Peyer's patch (tissue), 4 donors: ENCODE measurements around the gene MAGI3. TPM values are rescaled to one million over a fixed set of nuclear protein-coding genes. Genes with fewer than 3 reads are reported as not detected.

ENCODE experiments used
- DNase-seq, 3 donors: peaks; one replicate each; pipeline ENCODE4 v3.0.0-alpha.2; 2017 to 2019
- H3K27ac ChIP-seq, 4 donors: fragments of 200-600 bp; sonication (generic); one replicate each; pipeline ENCODE4 v1.5.1; 2016 to 2019
- H3K27me3 ChIP-seq, 2 donors: fragments of 200-600 bp; sonication (generic); one replicate each; pipeline ENCODE4 v1.5.1; 2019
- H3K36me3 ChIP-seq, 3 donors: fragments of 200-600 bp; sonication (generic); one replicate each; pipeline ENCODE4 v1.5.1; 2016 to 2019
- H3K4me1 ChIP-seq, 4 donors: fragments of 200-600 bp; sonication (generic); one replicate each; pipeline ENCODE4 v1.5.1; 2016 to 2019
- H3K4me3 ChIP-seq, 4 donors: fragments of 200-600 bp; sonication (generic); 1 replicate in 3 of 4; 2 replicates in 1 of 4; pipeline ENCODE4 v1.5.1; 2016 to 2019; ENCODE audit warnings: mild to moderate bottlenecking in 1 of 4
- H3K9me3 ChIP-seq, 4 donors: fragments of 200-600 bp; sonication (generic); one replicate each; pipeline ENCODE4 v1.5.1; 2016 to 2019; ENCODE audit warnings: mild to moderate bottlenecking in 1 of 4
- POLR2A ChIP-seq, 2 donors: fragments of 450-650 bp; IDR thresholded peaks; one replicate each; pipeline ENCODE4 v1.5.1; 2017; ENCODE audit warnings: antibody characterized with exemption in 2 of 2, mild to moderate bottlenecking in 2 of 2, moderate library complexity in 2 of 2
- total RNA-seq, 4 donors: library from RNA; depleted of rRNA; stranded (reverse); fragments of >200 nt; gene quantifications; one replicate each; pipeline ENCODE4 v1.1.0, GENCODE V29; 2016
- TF ChIP-seq, protein P1 (sequence below), 6 experiments: fragments of 450-650 bp in 4 of 6; fragments of 200-600 bp in 2 of 6; sonication (generic) in 1 of 6; IDR thresholded peaks; one replicate each; pipeline ENCODE4 v1.5.1; 2017 to 2019; ENCODE audit warnings: antibody characterized with exemption in 6 of 6, mild to moderate bottlenecking in 3 of 6, moderate library complexity in 1 of 6

MAGI3 gene
- total RNA-seq, 4 donors from 2014 or later: 60.2 to 120 (median 103) TPM

DNA sequence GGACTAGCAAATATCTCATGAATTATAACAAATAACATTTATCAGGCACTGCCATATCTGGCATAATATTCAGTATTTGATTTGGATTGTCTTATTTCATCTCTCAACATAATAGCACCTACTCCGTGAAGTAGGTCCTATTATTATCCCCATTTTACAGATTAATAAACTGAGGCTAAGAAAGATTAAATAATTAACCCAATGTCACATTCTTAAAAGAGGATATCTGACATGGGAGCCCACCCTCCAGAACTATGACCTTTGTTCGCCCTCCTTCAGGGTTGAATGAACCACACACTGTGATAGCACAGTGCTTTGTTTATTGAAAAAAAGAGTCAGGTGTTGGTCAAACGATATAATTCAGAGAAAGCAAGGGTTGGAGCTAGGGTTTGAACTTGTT, 19.4 kb upstream of the MAGI3 start:
- Histone ChIP-seq H3K4me3 (no peak overlapping the region), H3K4me1 (no peaks in the 10 kb centered on the region), H3K27ac (no peak overlapping the region), H3K9me3 (no peaks in the 10 kb centered on the region), H3K27me3 (no peaks in the 10 kb centered on the region), H3K36me3 (no peaks in the 10 kb centered on the region)
- no peak for TF ChIP-seq POLR2A (IDR thresholded peaks at IDR 0.05)
- TF ChIP-seq, protein P1, sequence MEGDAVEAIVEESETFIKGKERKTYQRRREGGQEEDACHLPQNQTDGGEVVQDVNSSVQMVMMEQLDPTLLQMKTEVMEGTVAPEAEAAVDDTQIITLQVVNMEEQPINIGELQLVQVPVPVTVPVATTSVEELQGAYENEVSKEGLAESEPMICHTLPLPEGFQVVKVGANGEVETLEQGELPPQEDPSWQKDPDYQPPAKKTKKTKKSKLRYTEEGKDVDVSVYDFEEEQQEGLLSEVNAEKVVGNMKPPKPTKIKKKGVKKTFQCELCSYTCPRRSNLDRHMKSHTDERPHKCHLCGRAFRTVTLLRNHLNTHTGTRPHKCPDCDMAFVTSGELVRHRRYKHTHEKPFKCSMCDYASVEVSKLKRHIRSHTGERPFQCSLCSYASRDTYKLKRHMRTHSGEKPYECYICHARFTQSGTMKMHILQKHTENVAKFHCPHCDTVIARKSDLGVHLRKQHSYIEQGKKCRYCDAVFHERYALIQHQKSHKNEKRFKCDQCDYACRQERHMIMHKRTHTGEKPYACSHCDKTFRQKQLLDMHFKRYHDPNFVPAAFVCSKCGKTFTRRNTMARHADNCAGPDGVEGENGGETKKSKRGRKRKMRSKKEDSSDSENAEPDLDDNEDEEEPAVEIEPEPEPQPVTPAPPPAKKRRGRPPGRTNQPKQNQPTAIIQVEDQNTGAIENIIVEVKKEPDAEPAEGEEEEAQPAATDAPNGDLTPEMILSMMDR (IDR thresholded peaks at IDR 0.05): no peak
- no peak for DNase-seq

DNA sequence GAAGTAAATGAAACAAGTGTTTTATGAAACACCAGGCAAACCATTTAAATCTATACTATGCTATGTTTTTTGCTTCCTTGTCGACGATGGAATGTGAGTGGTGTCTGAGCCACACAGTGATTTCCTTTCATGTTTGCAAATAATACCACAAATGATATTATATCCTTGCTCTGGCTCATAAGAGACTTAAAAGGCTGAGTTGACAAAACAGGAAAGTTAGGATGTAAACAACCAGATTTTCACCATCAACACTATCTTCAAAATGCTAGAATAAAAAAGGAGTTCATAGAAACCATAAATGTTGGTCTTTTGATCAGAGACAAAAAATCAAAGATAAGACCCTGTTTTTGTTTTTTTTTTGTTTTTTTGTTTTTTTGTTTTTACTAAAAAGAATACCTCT, 17.8 kb upstream of the MAGI3 start:
- Histone ChIP-seq H3K27me3 (no peaks in the 10 kb centered on the region), H3K27ac (no peak overlapping the region), H3K4me3 (no peak overlapping the region), H3K9me3 (no peaks in the 10 kb centered on the region), H3K4me1 (no peaks in the 10 kb centered on the region), H3K36me3 (no peaks in the 10 kb centered on the region)
- DNase-seq: no peak
- TF ChIP-seq, protein P1 (IDR thresholded peaks at IDR 0.05): no peak
- TF ChIP-seq POLR2A (IDR thresholded peaks at IDR 0.05): no peak

DNA sequence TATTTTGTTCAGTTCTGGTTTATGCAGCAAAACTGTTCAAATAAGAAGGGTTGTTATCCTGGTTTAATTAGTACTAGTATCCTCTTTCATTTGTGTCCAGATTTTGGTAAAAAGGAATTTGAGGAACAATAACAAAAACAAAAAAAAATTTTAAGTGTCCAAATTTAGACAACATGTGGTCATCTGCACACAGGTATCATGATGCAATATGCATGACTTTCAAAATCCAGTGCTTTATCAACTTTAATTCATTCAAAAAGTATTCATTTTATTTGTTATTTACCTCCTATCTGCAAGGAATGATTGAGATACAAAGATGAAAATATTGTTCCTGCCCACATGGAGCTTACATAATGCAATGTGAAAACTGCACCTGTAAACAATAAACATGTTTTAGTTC, 16.7 kb upstream of the MAGI3 start:
- Histone ChIP-seq H3K9me3 (no peaks in the 10 kb centered on the region), H3K27me3 (no peaks in the 10 kb centered on the region), H3K4me1 (no peaks in the 10 kb centered on the region), H3K4me3 (no peak overlapping the region), H3K27ac (no peak overlapping the region), H3K36me3 (no peaks in the 10 kb centered on the region)
- DNase-seq: no peak
- TF ChIP-seq POLR2A (IDR thresholded peaks at IDR 0.05): no peak

DNA sequence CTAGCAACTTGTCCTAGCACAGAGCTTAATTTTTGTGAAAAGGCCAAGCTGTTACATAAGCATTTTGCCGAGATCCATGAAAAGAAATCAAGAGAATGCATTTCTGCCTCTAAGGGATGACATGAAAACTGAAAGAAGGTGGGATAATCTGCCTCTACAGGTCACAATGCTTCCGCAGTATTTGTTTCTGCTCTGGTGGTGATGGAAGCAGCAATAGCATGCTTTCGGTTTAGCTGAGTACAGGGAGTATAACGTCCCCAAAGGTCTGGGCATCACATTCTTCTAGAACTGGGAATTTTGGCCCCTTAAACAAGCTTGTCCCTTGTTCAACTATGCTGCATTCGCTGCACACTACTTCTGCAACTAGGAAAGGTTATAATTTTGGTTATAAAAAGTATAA, 14.4 kb upstream of the MAGI3 start:
- H3K4me1 ChIP-seq: no peaks in the 10 kb centered on the region
- H3K27me3 ChIP-seq: no peaks in the 10 kb centered on the region
- H3K36me3 ChIP-seq: no peaks in the 10 kb centered on the region
- DNase-seq: no peak
- H3K27ac ChIP-seq: no peak overlapping the region
- H3K4me3 ChIP-seq: peak overlapping the region in 1 of 4 donors; percentile 9
- H3K9me3 ChIP-seq: no peaks in the 10 kb centered on the region
- TF ChIP-seq, protein P1 (IDR thresholded peaks at IDR 0.05): no peak
- no peak for TF ChIP-seq POLR2A (IDR thresholded peaks at IDR 0.05)

DNA sequence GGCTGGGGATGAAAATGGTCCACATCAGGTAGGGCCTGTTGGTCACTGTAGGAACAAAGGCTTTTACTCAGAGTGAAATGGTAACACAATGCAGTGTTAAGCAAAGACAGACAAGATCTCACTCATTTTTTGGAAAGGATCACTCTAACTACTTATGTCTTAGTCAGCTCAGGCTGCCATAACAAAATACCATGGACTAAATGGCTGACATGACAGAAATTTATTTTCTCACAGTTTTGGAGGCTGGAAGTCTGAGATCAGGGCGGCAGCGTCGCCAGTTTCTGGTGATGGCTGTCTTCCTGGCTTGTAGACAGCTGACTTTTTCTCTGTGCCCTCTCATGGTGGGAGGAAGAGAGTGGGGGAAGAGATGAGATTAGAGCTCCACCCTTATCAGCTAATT, 10.2 kb upstream of the MAGI3 start:
- no peaks in the 10 kb centered on the region for H3K4me1 ChIP-seq
- no peak for DNase-seq
- no peak overlapping the region for H3K27ac ChIP-seq
- no peak overlapping the region for H3K4me3 ChIP-seq
- TF ChIP-seq POLR2A (IDR thresholded peaks at IDR 0.05): no peak
- TF ChIP-seq, protein P1 (IDR thresholded peaks at IDR 0.05): no peak
- H3K36me3 ChIP-seq: no peaks in the 10 kb centered on the region
- H3K27me3 ChIP-seq: no peaks in the 10 kb centered on the region
- no peaks in the 10 kb centered on the region for H3K9me3 ChIP-seq

DNA sequence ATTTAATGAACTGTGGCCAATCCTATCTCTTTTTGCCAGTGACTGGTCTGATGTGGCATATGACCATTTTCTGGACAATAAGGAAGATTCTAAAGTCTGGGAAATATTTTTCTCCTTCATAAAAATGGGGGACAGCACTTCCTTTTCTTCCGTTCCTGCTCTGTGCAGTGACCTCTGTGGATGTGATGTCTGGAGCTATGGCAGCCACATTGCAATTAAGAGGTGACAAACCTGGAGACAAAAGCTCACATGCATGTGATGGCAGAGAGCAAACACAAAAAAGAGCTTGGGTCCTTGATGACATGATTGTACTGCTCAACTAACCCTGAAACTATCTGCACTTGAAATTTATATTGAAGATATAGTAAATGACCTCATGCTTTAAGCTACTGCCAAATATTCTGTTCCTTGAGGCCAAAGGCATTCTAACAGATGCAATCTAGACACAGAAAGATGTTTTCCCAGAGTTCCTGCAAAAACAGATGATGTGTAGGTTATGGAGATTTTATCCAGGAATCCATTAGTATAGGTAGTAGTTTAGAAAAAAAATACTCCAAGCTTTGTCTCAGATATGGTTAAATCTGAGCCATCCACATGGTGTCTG, 2.2 kb upstream of the MAGI3 start:
- Histone ChIP-seq H3K36me3 (no peaks in the 10 kb centered on the region), H3K4me3 (no peak overlapping the region), H3K27me3 (no peaks in the 10 kb centered on the region), H3K9me3 (no peaks in the 10 kb centered on the region), H3K4me1 (no peaks in the 10 kb centered on the region), H3K27ac (peak overlapping the region in 1 of 4 donors; percentile 84)
- no peak for TF ChIP-seq POLR2A (IDR thresholded peaks at IDR 0.05)
- TF ChIP-seq, protein P1 (IDR thresholded peaks at IDR 0.05): no peak
- no peak for DNase-seq
